ENCODE measurements around the gene SLC66A2. TPM values are rescaled to one million over a fixed set of nuclear protein-coding genes. Genes with fewer than 3 reads are reported as not detected.

Gene SLC66A2
- total and polyA plus RNA-seq, 3 experiments from 2014 or later = 18.3 to 31.7 (median 29.9) TPM

- peaks cover 0 to 8% (median 4%) of the 10 kb centered on the region in 3 donors for H3K4me1 Mint-ChIP-seq
- no peaks in the 10 kb centered on the region for H3K4me1 ChIP-seq (ENCODE audit: insufficient read depth, low read length)
- POLR2A ChIA-PET = no interaction called here
Measured at GRCh38 chr18:79923896-79924585, 27.4 kb downstream of the SLC66A2 start.

GRCh38 chr18:79922971-79923411 is 28.5 kb downstream of the SLC66A2 start:
- ChIA-PET POLR2A (no interaction called here), CTCF (no interaction called here)
- Mint-ChIP-seq H3K36me3 (peaks cover 3 to 53% (median 11%) of the 10 kb centered on the region in 3 donors), H3K4me3 (no peak overlapping the region), H3K9me3 (no peaks in the 10 kb centered on the region), H3K4me1 (peaks cover 0 to 4% (median 4%) of the 10 kb centered on the region in 3 donors), H3K27ac (no peak overlapping the region), H3K27me3 (peaks cover 0 to 2% of the 10 kb centered on the region in 2 donors)
- no peak overlapping the region for H3K4me3 ChIP-seq (ENCODE audit: low read length)
- H3K27ac ChIP-seq (ENCODE audit: low read depth, low read length) = no peak overlapping the region
- no peak for DNase-seq
- H3K27me3 ChIP-seq (ENCODE audit: insufficient read depth, low read length, poor library complexity, severe bottlenecking) = no peaks in the 10 kb centered on the region
- no peaks in the 10 kb centered on the region for H3K9me3 ChIP-seq (ENCODE audit: low read length)
- no peaks in the 10 kb centered on the region for H3K36me3 ChIP-seq (ENCODE audit: insufficient read depth, low read length)
- H3K4me1 ChIP-seq (ENCODE audit: insufficient read depth, low read length) = no peaks in the 10 kb centered on the region

More at GRCh38 chr18:79923896-79924585, 27.4 kb downstream of the SLC66A2 start:
- Histone ChIP-seq H3K9me3 (ENCODE audit: low read length) (peaks cover under 1% of the 10 kb centered on the region), H3K36me3 (ENCODE audit: insufficient read depth, low read length) (peaks cover under 1% of the 10 kb centered on the region), H3K4me3 (ENCODE audit: low read length) (no peak overlapping the region), H3K27ac (ENCODE audit: low read depth, low read length) (no peak overlapping the region), H3K27me3 (ENCODE audit: insufficient read depth, low read length, poor library complexity, severe bottlenecking) (no peaks in the 10 kb centered on the region)
- Mint-ChIP-seq H3K9me3 (peaks cover 3 to 9% (median 6%) of the 10 kb centered on the region in 5 donors), H3K27me3 (peaks cover 0 to 2% of the 10 kb centered on the region in 2 donors), H3K4me3 (no peak overlapping the region), H3K27ac (no peak overlapping the region), H3K36me3 (peaks cover 6 to 59% (median 20%) of the 10 kb centered on the region in 3 donors)
- DNase-seq = no peak
- CTCF ChIA-PET = no interaction called here

- Histone ChIP-seq H3K4me1 (ENCODE audit: insufficient read depth, low read length) (no peaks in the 10 kb centered on the region), H3K27me3 (ENCODE audit: insufficient read depth, low read length, poor library complexity, severe bottlenecking) (no peaks in the 10 kb centered on the region), H3K9me3 (ENCODE audit: low read length) (no peaks in the 10 kb centered on the region), H3K27ac (ENCODE audit: low read depth, low read length) (no peak overlapping the region), H3K4me3 (ENCODE audit: low read length) (no peak overlapping the region), H3K36me3 (ENCODE audit: insufficient read depth, low read length) (no peaks in the 10 kb centered on the region)
- H3K4me3 Mint-ChIP-seq = no peak overlapping the region
- CTCF ChIA-PET = no interaction called here
- H3K4me1 Mint-ChIP-seq = peaks cover 0 to 4% (median 4%) of the 10 kb centered on the region in 3 donors
- no peak overlapping the region for H3K27ac Mint-ChIP-seq
- no peaks in the 10 kb centered on the region for H3K9me3 Mint-ChIP-seq
- peak in 1 of 5 donors; percentile 43 for DNase-seq
- peaks cover 0 to 2% of the 10 kb centered on the region in 2 donors for H3K27me3 Mint-ChIP-seq
- H3K36me3 Mint-ChIP-seq = peaks cover 6 to 50% (median 11%) of the 10 kb centered on the region in 3 donors
- POLR2A ChIA-PET = no interaction called here
Measured at GRCh38 chr18:79921984-79922965, 29.2 kb downstream of the SLC66A2 start.

GRCh38 chr18:79919089-79919488 is 32.4 kb downstream of the SLC66A2 start:
- H3K4me3 Mint-ChIP-seq = no peak overlapping the region
- H3K27me3 Mint-ChIP-seq = no peaks in the 10 kb centered on the region

GRCh38 chr18:79918615-79919011 is 32.8 kb downstream of the SLC66A2 start:
- H3K27ac Mint-ChIP-seq = no peak overlapping the region
- Histone ChIP-seq H3K4me3 (ENCODE audit: low read length) (no peak overlapping the region), H3K27ac (ENCODE audit: low read depth, low read length) (no peak overlapping the region), H3K9me3 (ENCODE audit: low read length) (no peaks in the 10 kb centered on the region), H3K36me3 (ENCODE audit: insufficient read depth, low read length) (no peaks in the 10 kb centered on the region), H3K27me3 (ENCODE audit: insufficient read depth, low read length, poor library complexity, severe bottlenecking) (no peaks in the 10 kb centered on the region), H3K4me1 (ENCODE audit: insufficient read depth, low read length) (peaks cover under 1% of the 10 kb centered on the region)
- H3K9me3 Mint-ChIP-seq = no peaks in the 10 kb centered on the region
- POLR2A ChIA-PET = no interaction called here
- H3K36me3 Mint-ChIP-seq = peaks cover 11 to 40% (median 11%) of the 10 kb centered on the region in 3 donors
- H3K27me3 Mint-ChIP-seq = no peaks in the 10 kb centered on the region
- no peak for DNase-seq
- peaks cover 3 to 18% (median 5%) of the 10 kb centered on the region in 3 donors for H3K4me1 Mint-ChIP-seq
- CTCF ChIA-PET = no interaction called here
- no peak overlapping the region for H3K4me3 Mint-ChIP-seq

More at GRCh38 chr18:79919089-79919488, 32.4 kb downstream of the SLC66A2 start:
- no peak overlapping the region for H3K27ac ChIP-seq (ENCODE audit: low read depth, low read length)
- H3K27me3 ChIP-seq (ENCODE audit: insufficient read depth, low read length, poor library complexity, severe bottlenecking) = no peaks in the 10 kb centered on the region
- H3K4me1 ChIP-seq (ENCODE audit: insufficient read depth, low read length) = no peaks in the 10 kb centered on the region
- H3K27ac Mint-ChIP-seq = peak overlapping the region in 1 of 8 donors; percentile 51
- no peaks in the 10 kb centered on the region for H3K9me3 ChIP-seq (ENCODE audit: low read length)
- POLR2A ChIA-PET = no interaction called here
- no peaks in the 10 kb centered on the region for H3K9me3 Mint-ChIP-seq
- H3K36me3 ChIP-seq (ENCODE audit: insufficient read depth, low read length) = no peaks in the 10 kb centered on the region
- peaks cover 2 to 13% (median 3%) of the 10 kb centered on the region in 3 donors for H3K4me1 Mint-ChIP-seq
- peaks cover 11 to 43% (median 16%) of the 10 kb centered on the region in 3 donors for H3K36me3 Mint-ChIP-seq
- DNase-seq = peak in 1 of 5 donors; percentile 43
- CTCF ChIA-PET = no interaction called here
- H3K4me3 ChIP-seq (ENCODE audit: low read length) = no peak overlapping the region

- no peaks in the 10 kb centered on the region for H3K9me3 ChIP-seq (ENCODE audit: low read length)
- H3K27ac Mint-ChIP-seq = peak overlapping the region in 1 of 8 donors; percentile 36
- H3K27ac ChIP-seq (ENCODE audit: low read depth, low read length) = no peak overlapping the region
- no peaks in the 10 kb centered on the region for H3K27me3 Mint-ChIP-seq
- H3K27me3 ChIP-seq (ENCODE audit: insufficient read depth, low read length, poor library complexity, severe bottlenecking) = no peaks in the 10 kb centered on the region
- H3K4me1 ChIP-seq (ENCODE audit: insufficient read depth, low read length) = peaks cover 6% of the 10 kb centered on the region
- no peak for DNase-seq
- H3K36me3 Mint-ChIP-seq = peaks cover 8 to 39% (median 11%) of the 10 kb centered on the region in 3 donors
- no peak overlapping the region for H3K4me3 ChIP-seq (ENCODE audit: low read length)
- H3K4me3 Mint-ChIP-seq = no peak overlapping the region
- H3K4me1 Mint-ChIP-seq = peaks cover 9 to 24% (median 10%) of the 10 kb centered on the region in 3 donors
- H3K9me3 Mint-ChIP-seq = no peaks in the 10 kb centered on the region
- no peaks in the 10 kb centered on the region for H3K36me3 ChIP-seq (ENCODE audit: insufficient read depth, low read length)
- ChIA-PET POLR2A (no interaction called here), CTCF (no interaction called here)
Measured at GRCh38 chr18:79917853-79918614, 33.4 kb downstream of the SLC66A2 start.

- Mint-ChIP-seq H3K4me1 (peaks cover 12 to 31% (median 13%) of the 10 kb centered on the region in 3 donors), H3K4me3 (no peak overlapping the region), H3K9me3 (no peaks in the 10 kb centered on the region), H3K27me3 (no peaks in the 10 kb centered on the region), H3K27ac (peak overlapping the region in 1 of 8 donors; percentile 36), H3K36me3 (peaks cover 8 to 38% (median 11%) of the 10 kb centered on the region in 3 donors)
- H3K4me3 ChIP-seq (ENCODE audit: low read length) = no peak overlapping the region
- peaks cover 9% of the 10 kb centered on the region for H3K4me1 ChIP-seq (ENCODE audit: insufficient read depth, low read length)
- no peak for DNase-seq
- no peaks in the 10 kb centered on the region for H3K27me3 ChIP-seq (ENCODE audit: insufficient read depth, low read length, poor library complexity, severe bottlenecking)
- ChIA-PET POLR2A (no interaction called here), CTCF (no interaction called here)
- no peaks in the 10 kb centered on the region for H3K36me3 ChIP-seq (ENCODE audit: insufficient read depth, low read length)
- no peak overlapping the region for H3K27ac ChIP-seq (ENCODE audit: low read depth, low read length)
- no peaks in the 10 kb centered on the region for H3K9me3 ChIP-seq (ENCODE audit: low read length)
Measured at GRCh38 chr18:79917169-79917852, 34.1 kb downstream of the SLC66A2 start.

Data from CD8-positive, alpha-beta memory T cell (primary cell).